ENCODE data around the gene GAP43.
"Not testable (repeated sequence)": the region's sequence is repeated elsewhere in the genome, so short reads cannot be mapped to it uniquely, and the experiment has no call there.

GAP43 gene

GRCh38 chr3:115692887-115693524 is 69.7 kb downstream of the GAP43 start:
- in situ Hi-C loops (cut with MboI; ENCODE audit: low sequenced_read_pairs), result no loop called here

DNA sequence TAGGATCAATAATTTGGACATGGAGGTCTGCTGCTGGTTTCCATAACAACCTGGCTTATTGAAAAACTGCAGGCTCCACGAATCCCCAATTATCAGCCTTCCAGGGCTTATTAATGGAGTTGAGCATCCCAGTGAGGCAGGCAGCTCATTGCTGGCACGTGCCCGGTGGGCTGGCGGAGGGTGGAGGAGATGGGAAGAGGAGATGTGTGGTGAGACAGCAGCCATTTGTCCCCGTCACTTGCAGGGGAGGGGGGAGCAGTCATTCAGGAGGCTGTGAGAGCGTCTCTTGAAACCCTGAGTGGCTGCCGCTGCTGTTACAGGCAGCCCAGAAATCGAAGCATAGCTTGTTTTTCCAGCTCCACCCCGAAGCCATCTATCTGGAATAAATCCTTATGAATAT is 70.6 kb downstream of the GAP43 start:
- in situ Hi-C loops (cut with MboI; ENCODE audit: low sequenced_read_pairs), result no loop called here

- in situ Hi-C loops (cut with MboI; ENCODE audit: low sequenced_read_pairs), result no loop called here
Observed at GRCh38 chr3:115695090-115695489, 71.8 kb downstream of the GAP43 start.

DNA sequence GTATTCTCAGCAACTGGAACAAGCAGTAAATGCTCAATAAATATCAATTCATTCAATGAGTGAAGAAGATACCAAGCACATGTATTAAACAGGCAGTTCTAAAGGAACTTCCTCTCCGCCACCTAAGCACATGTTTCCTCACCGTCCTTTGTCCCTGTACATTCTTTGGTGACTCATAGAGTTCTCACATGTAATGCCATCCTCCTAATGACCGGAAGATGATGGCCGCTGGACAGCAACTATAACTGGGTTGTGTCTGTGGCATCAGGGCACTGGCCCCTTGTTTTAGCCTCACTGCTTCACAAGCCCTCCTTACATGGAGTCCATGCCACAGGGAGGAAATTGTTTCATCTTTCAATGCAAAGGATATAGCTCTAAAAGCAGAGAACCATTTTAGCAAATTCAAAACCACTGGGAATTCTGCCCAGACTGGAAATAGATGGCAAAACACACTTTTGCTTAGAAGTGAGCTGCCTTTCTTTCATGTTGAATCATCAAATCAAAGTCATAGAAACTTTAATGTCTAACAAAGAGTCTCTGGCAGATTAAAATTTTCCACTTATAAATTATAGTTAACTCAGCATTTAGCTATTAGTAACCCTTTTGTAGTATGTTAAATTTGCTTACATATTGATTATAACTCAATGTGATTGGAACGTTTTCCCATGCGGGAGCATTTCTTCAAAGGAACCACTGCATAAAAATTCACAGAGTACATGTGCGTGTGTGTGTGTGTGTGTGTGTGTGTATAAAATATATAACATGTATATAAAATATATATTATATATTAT is 74.1 kb downstream of the GAP43 start:
- in situ Hi-C loops (cut with MboI; ENCODE audit: low sequenced_read_pairs), result no loop called here

DNA sequence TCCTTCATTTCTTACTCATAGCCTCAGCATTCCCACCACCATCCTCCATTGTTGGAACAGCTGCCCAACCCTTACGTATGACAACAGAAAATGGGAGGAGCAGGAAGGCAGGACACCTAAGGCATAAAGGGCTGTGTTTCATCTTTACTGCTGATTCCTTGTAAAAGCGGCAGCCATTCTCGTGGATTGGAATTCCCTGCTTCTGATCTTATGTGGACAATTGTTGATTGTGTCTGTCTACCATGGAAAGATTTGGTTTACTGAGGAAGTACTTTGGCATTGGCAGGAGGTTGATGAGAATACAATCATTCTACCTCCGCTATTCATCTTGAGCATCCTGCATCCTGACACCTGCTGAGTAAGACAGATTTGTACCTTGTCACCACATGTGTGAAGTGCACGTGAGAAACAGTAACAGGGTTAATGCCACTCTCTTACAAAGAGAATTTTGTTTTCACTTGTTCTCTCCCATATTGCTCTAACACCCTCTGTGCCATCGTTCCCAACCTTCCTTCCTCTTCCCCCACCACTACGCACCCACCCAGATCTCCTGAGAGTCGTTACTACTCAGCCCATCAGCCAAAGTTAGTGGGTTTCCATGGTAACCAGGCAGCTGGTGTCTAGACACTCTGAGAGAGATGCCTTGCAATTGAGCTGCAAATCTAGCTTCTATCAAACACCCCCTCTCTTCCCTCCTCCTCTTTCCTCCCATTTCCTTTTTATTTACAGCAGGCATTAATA is 75.7 kb downstream of the GAP43 start:
- in situ Hi-C loops (cut with MboI; ENCODE audit: low sequenced_read_pairs), result no loop called here

GRCh38 chr3:115699706-115700105 is 76.4 kb downstream of the GAP43 start:
- in situ Hi-C loops (cut with MboI; ENCODE audit: low sequenced_read_pairs), result no loop called here

- in situ Hi-C loops (cut with MboI; ENCODE audit: low sequenced_read_pairs), result no loop called here
Observed at GRCh38 chr3:115702598-115702997, 79.3 kb downstream of the GAP43 start.

- in situ Hi-C loops (cut with MboI; ENCODE audit: low sequenced_read_pairs), result no loop called here
Observed at GRCh38 chr3:115704661-115705338, 81.5 kb downstream of the GAP43 start.

DNA sequence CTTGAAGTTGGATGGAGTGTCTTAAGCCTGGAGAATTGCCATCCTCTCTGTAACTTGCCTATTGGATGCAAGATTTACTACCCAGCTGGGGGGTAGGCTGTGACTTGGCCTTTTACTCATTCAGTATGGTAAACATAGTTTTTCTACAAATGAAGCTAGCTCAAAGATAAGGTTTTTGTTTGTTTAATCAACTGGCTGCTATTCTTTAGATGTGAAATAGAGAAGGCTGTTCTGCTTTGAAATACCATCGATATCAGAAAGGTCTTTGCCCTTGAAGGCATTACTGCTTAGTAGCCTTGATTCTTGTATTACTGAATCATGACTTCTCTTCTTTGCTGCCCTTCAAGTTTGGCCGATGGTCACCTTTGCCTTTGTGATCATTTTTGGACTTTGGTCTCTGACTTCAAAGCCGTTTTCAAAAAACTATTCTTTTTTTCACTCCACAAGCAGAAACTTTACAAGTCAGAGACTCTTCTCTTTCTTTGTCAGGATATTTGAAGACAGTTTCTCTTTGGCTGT is 83.1 kb downstream of the GAP43 start:
- in situ Hi-C loops (cut with MboI; ENCODE audit: low sequenced_read_pairs), result no loop called here

- in situ Hi-C loops (cut with MboI; ENCODE audit: low sequenced_read_pairs), result no loop called here
Observed at GRCh38 chr3:115708540-115708939, 85.2 kb downstream of the GAP43 start.

- in situ Hi-C loops (cut with MboI; ENCODE audit: low sequenced_read_pairs), result no loop called here
Observed at GRCh38 chr3:115709093-115709492, 85.8 kb downstream of the GAP43 start.

GRCh38 chr3:115709931-115710330 is 86.6 kb downstream of the GAP43 start:
- in situ Hi-C loops (cut with MboI; ENCODE audit: low sequenced_read_pairs), result no loop called here

DNA sequence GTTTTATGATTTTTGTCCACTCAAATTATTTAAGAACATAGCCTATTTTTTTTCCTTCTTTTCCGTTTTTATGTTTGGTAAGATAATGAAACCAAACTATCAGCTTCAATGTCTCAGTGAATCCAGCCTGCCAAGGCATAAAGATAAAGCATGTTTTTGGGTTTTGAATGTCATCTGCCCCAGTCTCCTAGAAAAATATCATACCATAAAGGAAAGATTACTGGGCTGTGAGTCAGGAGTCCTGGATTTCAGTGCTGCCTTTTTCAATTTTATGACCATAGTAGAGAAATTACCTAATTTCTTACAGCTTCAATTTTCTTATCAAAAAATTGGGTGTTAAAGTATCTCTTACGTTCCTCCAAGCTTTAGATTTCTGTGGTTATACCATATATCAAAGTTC is 87.5 kb downstream of the GAP43 start:
- in situ Hi-C loops (cut with MboI; ENCODE audit: low sequenced_read_pairs), result no loop called here

- in situ Hi-C loops (cut with MboI; ENCODE audit: low sequenced_read_pairs), result no loop called here
Observed at GRCh38 chr3:115712871-115713270, 89.6 kb downstream of the GAP43 start.

- in situ Hi-C loops (cut with MboI; ENCODE audit: low sequenced_read_pairs), result no loop called here
Observed at GRCh38 chr3:115713284-115713683, 90.0 kb downstream of the GAP43 start.

DNA sequence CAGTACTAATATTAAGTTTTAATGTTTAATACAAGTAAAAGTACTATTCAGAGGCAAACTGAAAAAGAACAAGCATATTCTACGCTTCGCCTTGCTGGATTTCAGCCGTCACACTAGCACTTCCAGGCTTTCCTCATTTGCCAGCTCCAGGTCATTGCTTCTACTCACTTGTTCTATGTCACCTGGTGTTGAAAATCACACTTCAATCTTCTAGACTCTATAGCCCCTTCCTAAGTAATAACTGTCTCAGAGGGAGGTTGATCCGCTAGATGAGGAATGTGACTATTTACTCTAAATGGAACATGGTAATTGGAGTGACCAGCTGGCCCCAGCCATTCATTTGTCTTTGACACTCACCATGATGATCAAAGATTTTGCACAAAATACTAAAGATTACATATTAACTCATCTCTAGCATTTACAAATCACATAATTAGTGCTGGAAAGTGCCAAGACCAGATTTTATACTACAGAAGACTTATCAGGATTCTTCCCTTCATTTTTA is 92.0 kb downstream of the GAP43 start:
- in situ Hi-C loops (cut with MboI; ENCODE audit: low sequenced_read_pairs), result no loop called here

DNA sequence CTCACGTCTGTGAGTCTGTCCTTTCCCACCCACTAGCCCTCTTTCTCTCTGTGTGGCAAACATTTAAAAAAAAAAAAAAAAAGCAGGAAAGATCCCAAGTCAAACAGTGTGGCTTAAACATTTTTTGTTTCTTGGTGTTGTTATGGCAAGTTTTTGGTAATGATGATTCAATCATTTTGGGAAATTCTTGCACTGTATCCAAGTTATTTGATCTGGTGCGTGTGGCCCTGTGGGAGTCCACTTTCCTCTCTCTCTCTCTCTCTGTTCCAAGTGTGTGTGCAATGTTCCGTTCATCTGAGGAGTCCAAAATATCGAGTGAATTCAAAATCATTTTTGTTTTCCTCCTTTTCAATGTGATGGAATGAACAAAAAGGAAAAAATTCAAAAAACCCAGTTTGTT is 97.7 kb downstream of the GAP43 start:
- in situ Hi-C loops (cut with MboI; ENCODE audit: low sequenced_read_pairs), result no loop called here

GRCh38 chr3:115725800-115726199 is 102.5 kb downstream of the GAP43 start:
- in situ Hi-C loops (cut with MboI; ENCODE audit: low sequenced_read_pairs), result no loop called here

DNA sequence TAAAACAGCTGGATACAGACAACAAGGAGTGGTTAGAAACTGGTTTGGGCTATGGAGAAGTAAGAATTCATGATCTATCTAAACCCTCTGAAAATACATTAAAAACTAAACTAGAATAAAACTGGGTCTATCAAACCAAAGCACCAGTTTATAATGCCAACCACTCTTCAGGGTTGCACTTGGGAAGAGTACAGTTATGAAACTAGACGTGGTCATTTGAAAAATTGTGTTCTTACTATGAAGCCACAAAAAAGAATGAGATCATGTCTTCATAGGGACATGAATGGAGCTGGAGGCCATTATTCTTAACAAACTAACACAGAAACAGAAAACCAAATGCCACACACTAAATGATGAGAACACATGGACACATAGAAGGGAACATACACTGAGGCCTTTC is 103.8 kb downstream of the GAP43 start:
- in situ Hi-C loops (cut with MboI; ENCODE audit: low sequenced_read_pairs), result no loop called here

- in situ Hi-C loops (cut with MboI; ENCODE audit: low sequenced_read_pairs), result no loop called here
Observed at GRCh38 chr3:115728013-115728412, 104.7 kb downstream of the GAP43 start.

DNA sequence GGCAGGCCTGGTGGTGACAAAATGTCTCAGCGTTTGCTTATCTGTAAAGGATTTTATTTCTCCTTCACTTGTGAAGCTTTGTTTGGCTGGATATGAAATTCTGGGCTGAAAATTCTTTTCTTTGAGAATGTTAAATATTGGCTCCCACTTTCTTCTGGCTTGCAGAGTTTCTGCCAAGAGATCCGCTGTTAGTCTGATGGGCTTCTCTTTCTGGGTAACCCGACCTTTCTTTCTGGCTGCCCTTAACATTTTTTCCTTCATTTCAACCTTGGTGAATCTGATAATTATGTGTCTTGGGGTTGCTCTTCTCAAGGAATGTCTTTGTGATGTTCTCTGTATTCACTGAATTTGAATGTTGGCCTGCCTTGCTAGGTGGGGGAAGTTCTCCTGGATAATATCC is 113.0 kb downstream of the GAP43 start:
- in situ Hi-C loops (cut with MboI; ENCODE audit: low sequenced_read_pairs), result not testable (repeated sequence)
